ENCODE data around the gene ADAM8.
A peak's percentile ranks its signal among the peaks of the same experiment; 100 is the strongest.

GRCh38 chr10:133261726-133262325, 14.8 kb downstream of the ADAM8 start:
- TF ChIP-seq FOXM1 (IDR thresholded peaks at IDR 0.05; ENCODE audit: borderline replicate concordance) = peak; percentile 31; the same call in 1 of the 2 replicates
- no peak for TF ChIP-seq BHLHE40 (IDR thresholded peaks at IDR 0.05; ENCODE audit: borderline replicate concordance)
- TF ChIP-seq ELF4 (IDR thresholded peaks at IDR 0.05) = no peak
- TF ChIP-seq LEF1 (IDR thresholded peaks at IDR 0.05; ENCODE audit: borderline replicate concordance) = no peak
- TF ChIP-seq SUZ12 (IDR thresholded peaks at IDR 0.05) = no peak
- no peak for TF ChIP-seq TARDBP (IDR thresholded peaks at IDR 0.05)
- no peak for TF ChIP-seq FOXA1 (IDR thresholded peaks at IDR 0.05)
- TF ChIP-seq SP1 (IDR thresholded peaks at IDR 0.05) = no peak
- TF ChIP-seq FOXK2 (IDR thresholded peaks at IDR 0.05) = no peak
- TF ChIP-seq PKNOX1 (IDR thresholded peaks at IDR 0.05) = no peak
- TF ChIP-seq NFRKB (IDR thresholded peaks at IDR 0.05) = no peak
- TF ChIP-seq HDGF (IDR thresholded peaks at IDR 0.05; ENCODE audit: borderline replicate concordance) = no peak
